PFSK-1 (cell line): ENCODE measurements around the gene FADS2.

Source experiments
- POLR2AphosphoS5 ChIP-seq: IDR thresholded peaks from 2 replicates; pipeline ENCODE4 v1.6.1; 2012; ENCODE audit warnings: low read depth, mild to moderate bottlenecking, control low read depth, low read length, moderate library complexity
- SIN3A ChIP-seq: IDR thresholded peaks from 2 replicates; pipeline ENCODE4 v1.6.1; 2012; ENCODE audit warnings: mild to moderate bottlenecking, low read length, moderate library complexity, borderline replicate concordance; ENCODE audit not compliant: insufficient read depth
- TAF1 ChIP-seq: IDR thresholded peaks from 2 replicates; pipeline ENCODE4 v1.6.1; 2012; ENCODE audit warnings: low read length, control low read depth, borderline replicate concordance; ENCODE audit not compliant: insufficient read depth
- TF ChIP-seq, protein P1 (sequence below), 2 experiments: IDR thresholded peaks; 2 replicates each; pipeline versions ENCODE4 v1.6.1 to v1.8.0; 2011 to 2012; ENCODE audit warnings: low read depth in 2 of 2, low read length in 2 of 2, control low read depth in 1 of 2, inconsistent platforms in 1 of 2, mild to moderate bottlenecking in 1 of 2, moderate library complexity in 1 of 2; ENCODE audit not compliant: insufficient read depth in 1 of 2

DNA sequence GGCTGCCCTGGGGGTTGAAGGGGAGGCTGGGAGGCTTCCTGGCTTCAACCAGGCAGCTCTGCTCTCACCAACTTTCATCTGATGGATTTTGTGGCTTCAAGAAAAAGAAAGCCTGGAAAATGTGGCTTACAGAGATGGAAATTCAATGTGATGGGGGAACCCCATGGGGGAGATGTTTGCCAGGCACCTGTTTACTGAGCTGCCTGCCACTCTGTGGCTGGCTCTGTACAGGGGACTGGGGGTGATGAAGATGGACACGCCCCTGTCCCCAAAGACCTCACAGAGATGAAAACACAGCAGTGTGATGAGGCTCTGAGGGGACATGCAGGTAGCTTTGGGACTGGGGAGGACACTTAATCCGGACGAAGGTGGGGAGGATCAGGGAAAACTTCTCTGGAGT is 45.8 kb upstream of the FADS2 start:
- TF ChIP-seq SIN3A (no peak), POLR2AphosphoS5 (no peak), TAF1 (no peak)
- TF ChIP-seq, protein P1, sequence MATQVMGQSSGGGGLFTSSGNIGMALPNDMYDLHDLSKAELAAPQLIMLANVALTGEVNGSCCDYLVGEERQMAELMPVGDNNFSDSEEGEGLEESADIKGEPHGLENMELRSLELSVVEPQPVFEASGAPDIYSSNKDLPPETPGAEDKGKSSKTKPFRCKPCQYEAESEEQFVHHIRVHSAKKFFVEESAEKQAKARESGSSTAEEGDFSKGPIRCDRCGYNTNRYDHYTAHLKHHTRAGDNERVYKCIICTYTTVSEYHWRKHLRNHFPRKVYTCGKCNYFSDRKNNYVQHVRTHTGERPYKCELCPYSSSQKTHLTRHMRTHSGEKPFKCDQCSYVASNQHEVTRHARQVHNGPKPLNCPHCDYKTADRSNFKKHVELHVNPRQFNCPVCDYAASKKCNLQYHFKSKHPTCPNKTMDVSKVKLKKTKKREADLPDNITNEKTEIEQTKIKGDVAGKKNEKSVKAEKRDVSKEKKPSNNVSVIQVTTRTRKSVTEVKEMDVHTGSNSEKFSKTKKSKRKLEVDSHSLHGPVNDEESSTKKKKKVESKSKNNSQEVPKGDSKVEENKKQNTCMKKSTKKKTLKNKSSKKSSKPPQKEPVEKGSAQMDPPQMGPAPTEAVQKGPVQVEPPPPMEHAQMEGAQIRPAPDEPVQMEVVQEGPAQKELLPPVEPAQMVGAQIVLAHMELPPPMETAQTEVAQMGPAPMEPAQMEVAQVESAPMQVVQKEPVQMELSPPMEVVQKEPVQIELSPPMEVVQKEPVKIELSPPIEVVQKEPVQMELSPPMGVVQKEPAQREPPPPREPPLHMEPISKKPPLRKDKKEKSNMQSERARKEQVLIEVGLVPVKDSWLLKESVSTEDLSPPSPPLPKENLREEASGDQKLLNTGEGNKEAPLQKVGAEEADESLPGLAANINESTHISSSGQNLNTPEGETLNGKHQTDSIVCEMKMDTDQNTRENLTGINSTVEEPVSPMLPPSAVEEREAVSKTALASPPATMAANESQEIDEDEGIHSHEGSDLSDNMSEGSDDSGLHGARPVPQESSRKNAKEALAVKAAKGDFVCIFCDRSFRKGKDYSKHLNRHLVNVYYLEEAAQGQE (IDR thresholded peaks at IDR 0.05; ENCODE audit: insufficient read depth in 1 of 2, low read depth in 2 of 2, low read length in 2 of 2), result no peak
